Umbilical cord (tissue), 2 donors: ENCODE data around the gene PCBP2. TPM values are rescaled to one million over a fixed set of nuclear protein-coding genes. Genes with fewer than 3 reads are reported as not detected.
"Not testable (repeated sequence)": the region's sequence is repeated elsewhere in the genome, so short reads cannot be mapped to it uniquely, and the experiment has no call there.

Experiments
- DNase-seq: peaks from one replicate; pipeline ENCODE4 v3.0.0-alpha.2; 2015; ENCODE audit warnings: low spot score
- total RNA-seq: library from RNA; depleted of rRNA; stranded (reverse); fragments of >200 nt; gene quantifications from one replicate; pipeline ENCODE4 v1.2.3, GENCODE V29; 2014; ENCODE audit warnings: low replicate concordance; ENCODE audit not compliant: insufficient read depth

The PCBP2 gene
- total RNA-seq, result 284 TPM

DNA sequence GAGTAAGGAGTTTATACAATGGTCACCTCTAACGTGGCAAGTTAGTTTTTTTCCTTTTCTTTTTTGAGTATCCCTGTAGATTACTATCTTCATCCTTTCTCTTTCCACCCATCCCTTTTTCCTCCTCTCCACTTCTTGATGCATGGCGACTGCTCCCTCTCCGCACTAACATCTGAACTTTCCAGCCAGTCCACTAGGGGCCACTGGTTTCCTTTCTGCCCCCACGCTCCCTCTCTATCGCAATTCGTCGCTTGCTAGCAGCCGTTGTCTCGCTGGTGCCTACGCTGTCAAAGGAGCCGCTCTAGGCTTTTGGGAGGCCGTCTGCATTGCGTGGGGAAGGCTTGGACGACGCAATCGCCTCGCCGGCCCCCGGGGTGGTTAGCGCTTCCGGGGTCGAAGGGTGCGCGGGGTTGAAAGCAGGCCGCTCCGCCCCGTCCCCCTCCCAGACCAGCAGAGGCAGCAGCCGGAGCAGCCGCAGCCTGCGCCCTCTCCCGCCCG is at the start of gene PCBP2:
TSS of gene PCBP2 (plus strand) at position 442 of the 498 bp plus-strand sequence. CDS start 2,699 bp downstream, outside the sequence.
- peak; percentile 100 for DNase-seq

DNA sequence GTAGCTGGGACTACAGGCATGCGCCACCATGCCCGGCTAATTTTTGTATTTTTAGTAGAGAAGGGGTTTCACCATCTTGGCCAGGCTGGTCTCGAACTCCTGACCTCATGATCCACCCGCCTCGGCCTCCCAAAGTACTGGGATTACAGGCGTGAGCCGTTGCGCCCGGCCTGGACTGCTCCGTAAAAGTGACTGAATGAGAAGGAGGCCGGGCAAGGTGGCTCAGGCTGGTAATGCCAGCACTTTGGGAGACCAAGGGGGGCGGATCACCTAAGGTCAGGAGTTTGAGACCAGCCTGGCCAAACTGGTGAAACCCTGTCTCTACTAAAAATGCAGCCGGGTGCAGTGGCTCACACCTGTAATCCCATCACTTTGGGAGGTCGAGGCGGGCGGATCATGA is 49.6 kb upstream of the PCBP2 start:
- DNase-seq, result not testable (repeated sequence)

- DNase-seq, result no peak
These were observed 49.0 kb upstream of the PCBP2 start for GRCh38 chr12:53402871-53403270.

- DNase-seq, result no peak
These were observed 41.0 kb upstream of the PCBP2 start for GRCh38 chr12:53410951-53411350.

GRCh38 chr12:53413485-53414204 is 38.3 kb upstream of the PCBP2 start:
- DNase-seq, result no peak

- peak; percentile 96 for DNase-seq
These were observed 37.0 kb upstream of the PCBP2 start for GRCh38 chr12:53414756-53415417.

- not testable (repeated sequence) for DNase-seq
These were observed 36.0 kb upstream of the PCBP2 start for GRCh38 chr12:53415752-53416389.

GRCh38 chr12:53417291-53417816 is 34.5 kb upstream of the PCBP2 start:
- peak; percentile 35 for DNase-seq

- no peak for DNase-seq
These were observed 33.7 kb upstream of the PCBP2 start for GRCh38 chr12:53418221-53418620.

DNA sequence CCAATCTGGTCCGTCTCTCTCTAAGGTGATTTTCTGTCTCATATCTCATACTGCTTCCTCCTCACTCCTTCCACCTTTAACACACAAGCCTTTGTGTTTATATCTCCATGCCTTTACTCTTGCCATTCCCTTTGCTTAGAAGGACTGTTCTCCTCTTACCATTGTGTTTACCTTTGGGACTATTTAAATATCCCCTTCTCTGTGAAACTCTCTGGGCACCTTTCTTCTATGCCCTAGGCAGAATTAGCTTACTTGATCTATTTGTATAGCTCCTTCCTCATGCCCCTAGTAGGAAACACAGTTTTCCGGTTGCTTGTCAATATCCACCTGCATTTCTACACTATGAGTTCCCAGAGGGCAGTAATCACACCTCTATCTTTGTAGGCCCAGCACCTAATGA is 32.1 kb upstream of the PCBP2 start:
- no peak for DNase-seq

DNA sequence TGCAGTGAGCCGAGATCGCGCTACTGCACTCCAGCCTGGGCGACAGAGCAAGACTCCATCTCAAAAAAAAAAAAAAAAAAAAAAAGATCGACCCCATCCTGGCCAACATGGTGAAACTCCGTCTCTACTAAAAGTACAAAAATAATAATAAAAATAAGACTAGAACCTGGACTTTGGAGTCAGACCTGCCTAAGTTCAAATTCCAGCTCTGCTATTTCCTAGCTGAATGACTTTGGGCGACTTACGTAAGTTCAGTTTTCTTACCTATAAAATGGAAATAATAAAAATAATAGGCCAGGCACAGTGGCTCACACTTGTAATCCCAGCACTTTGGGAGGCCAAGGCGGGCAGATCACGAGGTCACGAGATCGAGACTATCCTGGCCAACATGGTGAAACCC is 29.7 kb upstream of the PCBP2 start:
- DNase-seq, result not testable (repeated sequence)

DNA sequence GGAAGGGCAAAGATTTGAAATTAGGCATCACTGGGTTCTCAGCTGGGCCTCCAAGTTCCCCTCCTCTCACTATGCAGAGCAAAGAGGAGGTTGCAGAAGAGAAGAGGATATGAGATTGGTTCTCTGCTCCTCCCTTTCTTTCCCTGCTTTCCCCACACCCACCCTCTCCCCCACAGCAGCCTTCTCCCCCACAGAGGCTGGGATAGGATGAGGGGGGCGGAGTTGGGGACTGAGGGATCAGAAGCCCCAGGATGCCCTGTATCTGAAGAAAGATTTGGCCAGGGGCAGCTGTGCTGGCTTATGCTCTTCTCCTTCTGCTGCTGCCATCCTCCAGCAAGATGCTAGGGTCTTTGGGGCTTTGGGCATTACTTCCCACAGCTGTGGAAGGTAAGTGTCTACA is 28.3 kb upstream of the PCBP2 start, which contains the start of gene AMHR2:
TSS of gene AMHR2 (plus strand) at position 259 of the 400 bp plus-strand sequence. CDS start at position 339, 80 bp downstream.
- no peak for DNase-seq

- DNase-seq, result no peak
These were observed 27.0 kb upstream of the PCBP2 start for GRCh38 chr12:53424626-53425514.

DNA sequence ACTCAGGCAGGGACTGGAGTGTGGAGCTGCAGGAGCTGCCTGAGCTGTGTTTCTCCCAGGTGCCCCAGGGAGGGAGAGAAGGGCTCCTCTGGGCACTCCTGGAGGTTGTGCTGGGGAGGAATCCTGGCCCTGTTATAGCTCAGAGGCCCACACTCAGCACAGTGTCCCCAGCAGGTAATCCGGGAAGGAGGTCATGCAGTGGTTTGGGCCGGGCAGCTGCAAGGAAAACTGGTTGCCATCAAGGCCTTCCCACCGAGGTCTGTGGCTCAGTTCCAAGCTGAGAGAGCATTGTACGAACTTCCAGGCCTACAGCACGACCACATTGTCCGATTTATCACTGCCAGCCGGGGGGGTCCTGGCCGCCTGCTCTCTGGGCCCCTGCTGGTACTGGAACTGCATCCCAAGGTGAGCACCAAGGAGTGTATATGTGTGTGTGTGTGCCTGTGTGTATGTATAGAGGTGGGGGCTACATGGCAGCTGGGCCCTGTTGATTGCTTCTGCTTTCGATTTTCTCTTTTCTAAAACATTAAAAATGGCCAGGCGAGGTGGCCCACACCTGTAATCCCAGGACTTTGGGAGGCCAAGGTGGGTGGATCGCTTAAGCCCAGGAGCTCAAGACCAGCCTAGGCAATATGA is 26.3 kb upstream of the PCBP2 start:
- DNase-seq, result no peak

GRCh38 chr12:53427905-53428594 is 23.9 kb upstream of the PCBP2 start:
- no peak for DNase-seq

- no peak for DNase-seq
These were observed 23.2 kb upstream of the PCBP2 start for GRCh38 chr12:53428741-53429140.

GRCh38 chr12:53430116-53430515 is 21.8 kb upstream of the PCBP2 start:
- no peak for DNase-seq

GRCh38 chr12:53431187-53431586 is 20.7 kb upstream of the PCBP2 start:
- DNase-seq, result no peak

- not testable (repeated sequence) for DNase-seq
These were observed 16.6 kb upstream of the PCBP2 start for GRCh38 chr12:53435326-53435725.

- not testable (repeated sequence) for DNase-seq
These were observed 12.3 kb upstream of the PCBP2 start for GRCh38 chr12:53439582-53439981.
